Measurements from ENCODE around the gene HOXA7. TPM values are rescaled to one million over a fixed set of nuclear protein-coding genes. Genes with fewer than 3 reads are reported as not detected.

The HOXA7 gene
- total RNA-seq, 1 donor from 2014 or later: not detected

DNA sequence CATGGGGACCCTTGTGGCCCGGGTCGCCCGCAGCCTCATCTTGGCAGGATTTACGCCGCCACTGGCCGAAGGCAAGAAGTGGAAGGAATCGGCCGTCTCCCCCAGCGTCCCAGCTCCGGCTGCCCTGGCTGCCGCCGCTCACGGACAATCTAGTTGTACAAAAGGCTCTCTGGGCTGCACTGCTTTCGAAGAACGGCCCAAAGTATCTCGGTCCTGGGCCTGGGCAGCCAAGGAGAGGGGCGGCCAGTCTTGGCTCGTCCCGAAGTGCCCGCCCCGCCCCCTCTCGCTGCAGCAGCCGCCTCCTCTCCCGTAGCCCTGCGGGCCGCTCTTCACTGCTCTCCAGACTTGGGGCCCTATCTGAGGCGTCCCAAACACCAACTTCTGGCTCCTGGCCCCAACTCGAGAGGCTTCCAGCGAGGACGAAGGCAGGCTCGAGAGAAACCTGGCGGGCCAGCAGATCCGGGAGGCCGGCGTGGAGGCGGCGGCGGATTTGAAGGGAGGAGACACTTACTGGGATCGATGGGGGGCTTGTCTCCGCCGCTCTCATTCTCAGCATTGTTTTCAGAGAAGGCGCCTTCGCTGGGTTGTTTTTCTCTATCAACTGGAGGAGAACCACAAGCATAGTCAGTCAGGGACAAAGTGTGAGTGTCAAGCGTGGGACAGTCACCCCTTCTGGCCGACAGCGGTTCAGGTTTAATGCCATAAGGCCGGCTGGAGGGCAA lies 8.1 kb upstream of the HOXA7 start:
- Histone ChIP-seq H3K9me3 (ENCODE audit: low read depth) (no peaks in the 10 kb centered on the region), H4K20me1 (ENCODE audit: low read depth) (peaks cover 60% of the 10 kb centered on the region), H3K27me3 (peaks cover 100% of the 10 kb centered on the region), H3K9ac (no peak overlapping the region), H3K27ac (no peak overlapping the region), H3K4me2 (peak overlapping the region; percentile 16), H3K36me3 (no peaks in the 10 kb centered on the region), H2AFZ (replicated peaks) (peak overlapping the region; percentile 8), H3K4me3 (peak overlapping the region; percentile 12), H3K4me1 (no peaks in the 10 kb centered on the region), H3F3A (ENCODE audit: low read depth) (no peaks in the 10 kb centered on the region), H3K79me2 (ENCODE audit: low read depth) (no peaks in the 10 kb centered on the region)
- H3K9me3 Mint-ChIP-seq: no peaks in the 10 kb centered on the region
- no peaks in the 10 kb centered on the region for H3K4me1 Mint-ChIP-seq
- peak; percentile 87 for DNase-seq (ENCODE audit: low spot score)
- H3K4me3 Mint-ChIP-seq: no peak overlapping the region
- H3K27ac Mint-ChIP-seq: no peak overlapping the region
- H3K27me3 Mint-ChIP-seq (ENCODE audit: insufficient read depth, low read depth): peaks cover 87% of the 10 kb centered on the region
- no peaks in the 10 kb centered on the region for H3K36me3 Mint-ChIP-seq
- TF ChIP-seq, protein P1, sequence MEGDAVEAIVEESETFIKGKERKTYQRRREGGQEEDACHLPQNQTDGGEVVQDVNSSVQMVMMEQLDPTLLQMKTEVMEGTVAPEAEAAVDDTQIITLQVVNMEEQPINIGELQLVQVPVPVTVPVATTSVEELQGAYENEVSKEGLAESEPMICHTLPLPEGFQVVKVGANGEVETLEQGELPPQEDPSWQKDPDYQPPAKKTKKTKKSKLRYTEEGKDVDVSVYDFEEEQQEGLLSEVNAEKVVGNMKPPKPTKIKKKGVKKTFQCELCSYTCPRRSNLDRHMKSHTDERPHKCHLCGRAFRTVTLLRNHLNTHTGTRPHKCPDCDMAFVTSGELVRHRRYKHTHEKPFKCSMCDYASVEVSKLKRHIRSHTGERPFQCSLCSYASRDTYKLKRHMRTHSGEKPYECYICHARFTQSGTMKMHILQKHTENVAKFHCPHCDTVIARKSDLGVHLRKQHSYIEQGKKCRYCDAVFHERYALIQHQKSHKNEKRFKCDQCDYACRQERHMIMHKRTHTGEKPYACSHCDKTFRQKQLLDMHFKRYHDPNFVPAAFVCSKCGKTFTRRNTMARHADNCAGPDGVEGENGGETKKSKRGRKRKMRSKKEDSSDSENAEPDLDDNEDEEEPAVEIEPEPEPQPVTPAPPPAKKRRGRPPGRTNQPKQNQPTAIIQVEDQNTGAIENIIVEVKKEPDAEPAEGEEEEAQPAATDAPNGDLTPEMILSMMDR (IDR thresholded peaks at IDR 0.05): peak; percentile 53
- TF ChIP-seq EZH2 (IDR thresholded peaks at IDR 0.05) (peak; percentile 97), EZH2phosphoT487 (IDR thresholded peaks at IDR 0.05) (peak; percentile 94)

GRCh38 chr7:27164045-27164366 lies 7.5 kb upstream of the HOXA7 start:
- Histone ChIP-seq H3K36me3 (no peaks in the 10 kb centered on the region), H3F3A (ENCODE audit: low read depth) (no peaks in the 10 kb centered on the region), H3K9ac (no peak overlapping the region), H4K20me1 (ENCODE audit: low read depth) (peaks cover 55% of the 10 kb centered on the region), H3K4me2 (no peak overlapping the region), H3K27ac (no peak overlapping the region), H3K4me3 (no peak overlapping the region), H3K27me3 (peaks cover 100% of the 10 kb centered on the region), H3K9me3 (ENCODE audit: low read depth) (no peaks in the 10 kb centered on the region), H3K4me1 (no peaks in the 10 kb centered on the region), H3K79me2 (ENCODE audit: low read depth) (no peaks in the 10 kb centered on the region), H2AFZ (replicated peaks) (peak overlapping the region; percentile 8)
- TF ChIP-seq EZH2 (IDR thresholded peaks at IDR 0.05): no peak
- TF ChIP-seq, protein P1 (IDR thresholded peaks at IDR 0.05): no peak
- TF ChIP-seq EZH2phosphoT487 (IDR thresholded peaks at IDR 0.05): no peak
- peaks cover 90% of the 10 kb centered on the region for H3K27me3 Mint-ChIP-seq (ENCODE audit: insufficient read depth, low read depth)
- H3K27ac Mint-ChIP-seq: no peak overlapping the region
- no peaks in the 10 kb centered on the region for H3K4me1 Mint-ChIP-seq
- H3K36me3 Mint-ChIP-seq: no peaks in the 10 kb centered on the region
- H3K4me3 Mint-ChIP-seq: no peak overlapping the region
- no peak for DNase-seq (ENCODE audit: low spot score)
- H3K9me3 Mint-ChIP-seq: peaks cover under 1% of the 10 kb centered on the region

DNA sequence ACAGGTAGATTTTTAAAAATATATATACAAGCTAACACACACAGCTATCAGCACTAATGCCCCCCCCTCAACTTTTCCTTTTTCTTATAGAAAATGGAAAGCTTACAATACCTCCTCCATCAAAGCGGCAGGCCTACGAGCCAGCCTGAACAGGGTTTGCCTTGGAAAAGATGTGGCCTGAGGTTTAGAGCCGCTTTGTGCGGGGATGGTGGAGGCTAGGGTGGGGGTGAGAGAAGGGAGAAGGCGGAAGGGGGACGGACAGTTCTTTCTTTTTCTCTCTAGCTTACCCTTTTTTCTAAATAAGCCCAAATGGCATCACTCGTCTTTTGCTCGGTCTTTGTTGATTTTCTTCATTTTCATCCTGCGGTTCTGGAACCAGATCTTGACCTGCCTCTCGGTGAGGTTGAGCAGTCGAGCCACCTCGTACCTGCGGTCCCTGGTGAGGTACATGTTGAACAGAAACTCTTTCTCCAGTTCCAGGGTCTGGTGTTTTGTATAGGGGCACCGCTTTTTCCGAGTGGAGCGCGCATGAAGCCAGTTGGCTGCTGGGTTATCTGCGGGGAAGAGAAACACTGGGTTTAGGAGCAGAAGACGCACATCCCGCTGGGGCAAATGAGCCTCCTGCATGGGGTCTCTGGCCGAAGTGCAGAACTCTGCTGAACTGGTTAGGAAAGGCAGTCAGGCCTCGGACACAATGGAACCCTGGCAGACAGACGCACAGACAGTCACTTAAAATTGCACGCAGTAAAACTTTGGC lies 7.0 kb upstream of the HOXA7 start:
- Histone ChIP-seq H2AFZ (replicated peaks) (no peak overlapping the region), H3K9ac (no peak overlapping the region), H3F3A (ENCODE audit: low read depth) (no peaks in the 10 kb centered on the region), H3K4me2 (no peak overlapping the region), H3K9me3 (ENCODE audit: low read depth) (no peaks in the 10 kb centered on the region), H3K4me3 (no peak overlapping the region), H3K4me1 (no peaks in the 10 kb centered on the region), H3K27ac (no peak overlapping the region), H3K79me2 (ENCODE audit: low read depth) (no peaks in the 10 kb centered on the region), H4K20me1 (ENCODE audit: low read depth) (peaks cover 55% of the 10 kb centered on the region), H3K36me3 (no peaks in the 10 kb centered on the region), H3K27me3 (peaks cover 100% of the 10 kb centered on the region)
- H3K27ac Mint-ChIP-seq: no peak overlapping the region
- TF ChIP-seq EZH2phosphoT487 (IDR thresholded peaks at IDR 0.05): peak; percentile 53
- TF ChIP-seq EZH2 (IDR thresholded peaks at IDR 0.05): peak; percentile 35
- TF ChIP-seq, protein P1 (IDR thresholded peaks at IDR 0.05): no peak
- no peaks in the 10 kb centered on the region for H3K4me1 Mint-ChIP-seq
- DNase-seq (ENCODE audit: low spot score): no peak
- H3K4me3 Mint-ChIP-seq: no peak overlapping the region
- H3K36me3 Mint-ChIP-seq: no peaks in the 10 kb centered on the region
- H3K9me3 Mint-ChIP-seq: peaks cover 3% of the 10 kb centered on the region
- peaks cover 90% of the 10 kb centered on the region for H3K27me3 Mint-ChIP-seq (ENCODE audit: insufficient read depth, low read depth)

Data from neural progenitor cell (in vitro differentiated cells).